ENCODE results near the gene HHEX.

Gene HHEX

GRCh38 chr10:92693534-92693893 lies 3.8 kb downstream of the HHEX start:
- no peak for DNase-seq (ENCODE audit: low read depth)

DNA sequence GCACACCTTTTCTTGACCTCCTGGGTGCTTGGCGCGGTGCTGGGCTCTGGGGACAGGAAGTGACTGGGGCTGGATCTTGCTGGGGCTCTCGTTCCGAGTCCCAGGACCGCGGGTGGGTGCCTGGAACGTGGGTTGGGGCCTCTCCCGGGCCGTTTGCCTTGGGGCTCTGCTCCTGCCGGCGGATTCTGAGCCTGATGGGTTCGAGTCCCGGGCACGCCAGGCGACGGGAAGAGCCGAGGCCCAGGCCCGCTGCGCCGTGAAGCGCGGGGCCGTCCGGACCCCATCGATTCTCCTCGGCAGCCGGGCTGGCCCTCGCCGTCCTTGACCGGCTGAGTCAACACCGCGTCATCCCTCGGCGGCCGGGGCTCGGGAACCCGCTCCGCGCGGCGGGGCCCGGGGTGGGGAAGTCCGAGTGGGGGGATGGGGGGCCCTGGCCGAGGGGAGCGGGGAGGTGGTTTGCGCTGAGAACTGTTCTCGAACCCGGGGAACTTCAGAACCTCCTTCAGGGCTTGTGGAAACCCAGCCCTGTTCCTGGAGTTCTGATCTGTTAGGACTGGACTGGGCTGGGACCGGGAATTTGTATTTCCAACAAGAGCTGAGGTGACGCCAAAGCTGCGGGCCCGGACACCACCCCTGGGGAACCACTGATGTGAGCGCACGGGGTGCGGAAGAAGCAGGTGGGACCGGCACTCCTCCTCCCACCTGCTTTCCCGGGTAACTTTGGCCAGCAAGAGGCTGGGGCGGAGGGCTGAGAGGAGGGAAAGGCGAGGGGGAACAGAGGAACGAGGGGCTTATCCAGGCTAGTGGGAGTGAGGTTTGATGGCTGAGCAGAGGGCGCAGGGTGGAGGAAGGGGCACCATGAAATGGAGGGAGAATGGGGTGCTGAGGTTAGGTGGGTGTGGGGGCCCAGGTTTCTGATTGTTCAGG lies 6.2 kb downstream of the HHEX start:
- DNase-seq (ENCODE audit: low read depth) = no peak

DNA sequence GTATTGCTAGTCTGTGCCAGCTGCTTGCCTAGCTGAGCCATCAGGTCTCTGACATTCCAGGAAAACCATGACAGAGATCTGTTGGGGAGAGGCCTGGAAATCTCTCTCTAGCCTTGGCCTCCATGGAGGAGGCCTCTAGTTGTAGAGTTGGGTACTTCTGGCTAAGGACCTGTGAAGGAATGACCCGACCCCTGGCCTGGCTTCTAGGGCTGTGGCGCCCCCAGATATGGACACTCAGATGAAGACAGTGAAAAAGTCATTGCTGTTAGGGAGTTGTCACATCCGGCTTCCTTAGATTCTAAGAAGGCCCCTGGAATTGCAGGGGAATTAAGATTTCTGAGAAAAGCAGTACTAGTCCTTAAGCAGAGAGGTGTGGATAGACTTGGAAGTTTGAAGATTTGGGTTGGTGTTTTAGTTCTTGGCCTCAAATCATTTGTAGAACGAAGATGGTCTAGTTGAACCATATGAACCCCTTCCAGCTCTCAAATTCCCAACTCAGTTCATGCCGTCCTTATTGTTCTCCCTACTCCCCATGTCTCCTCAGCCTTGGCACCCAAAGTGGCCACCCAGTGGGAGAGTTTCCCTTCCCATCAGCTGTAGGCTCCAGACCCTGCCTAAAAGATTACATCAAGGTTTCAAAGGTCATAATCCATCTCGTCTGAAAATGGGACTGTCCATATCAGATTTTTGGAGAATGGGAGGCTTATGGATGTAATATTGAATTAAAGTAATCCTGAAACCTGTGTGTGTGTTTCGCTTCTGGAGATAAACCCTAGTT lies 7.0 kb downstream of the HHEX start:
- DNase-seq (ENCODE audit: low read depth) = no peak

DNA sequence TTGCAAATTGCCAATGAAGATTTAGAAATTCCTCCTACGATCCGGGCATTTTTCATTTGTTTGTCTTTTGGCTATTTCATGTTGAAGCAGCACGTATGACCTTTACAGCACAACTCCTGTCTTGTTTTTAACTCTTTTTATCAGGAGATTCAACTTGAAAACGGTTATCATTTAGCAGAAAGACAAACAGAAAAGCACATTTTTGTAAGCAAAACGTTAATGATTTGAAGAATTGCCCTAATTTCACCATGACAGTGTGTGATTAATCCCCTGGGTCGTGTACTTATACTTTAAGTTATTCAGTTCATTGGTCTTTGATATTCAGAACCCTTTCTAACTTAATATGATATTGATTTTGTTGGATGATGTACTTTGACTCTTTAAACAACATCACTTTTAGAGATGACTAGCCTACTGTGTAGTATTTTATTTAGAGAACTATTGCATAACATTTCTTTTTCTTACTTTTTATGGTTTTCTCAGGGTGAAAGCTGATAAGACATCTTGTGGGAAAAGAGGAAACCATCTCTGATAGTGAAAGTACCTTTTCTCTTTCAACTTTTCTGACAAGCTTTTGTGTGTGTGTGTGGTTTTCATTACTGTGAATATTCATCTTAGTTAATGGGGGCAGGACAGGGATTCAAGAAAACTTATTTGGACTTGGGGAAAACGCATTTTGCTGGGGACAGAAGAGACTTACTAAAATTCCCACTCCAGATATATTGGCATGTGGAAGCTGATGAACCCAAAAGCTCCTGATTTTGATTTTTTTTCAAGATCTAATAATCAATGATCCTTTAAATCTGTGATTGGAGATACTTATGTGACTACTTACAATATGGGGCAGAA lies 8.1 kb downstream of the HHEX start:
- no peak for DNase-seq (ENCODE audit: low read depth)

- no peak for DNase-seq (ENCODE audit: low read depth)
Measured at GRCh38 chr10:92699193-92699517, 9.4 kb downstream of the HHEX start.

GRCh38 chr10:92699518-92700381 lies 10.0 kb downstream of the HHEX start:
- DNase-seq (ENCODE audit: low read depth) = no peak

- DNase-seq (ENCODE audit: low read depth) = no peak
Measured at GRCh38 chr10:92702301-92702916, 12.7 kb downstream of the HHEX start.

DNA sequence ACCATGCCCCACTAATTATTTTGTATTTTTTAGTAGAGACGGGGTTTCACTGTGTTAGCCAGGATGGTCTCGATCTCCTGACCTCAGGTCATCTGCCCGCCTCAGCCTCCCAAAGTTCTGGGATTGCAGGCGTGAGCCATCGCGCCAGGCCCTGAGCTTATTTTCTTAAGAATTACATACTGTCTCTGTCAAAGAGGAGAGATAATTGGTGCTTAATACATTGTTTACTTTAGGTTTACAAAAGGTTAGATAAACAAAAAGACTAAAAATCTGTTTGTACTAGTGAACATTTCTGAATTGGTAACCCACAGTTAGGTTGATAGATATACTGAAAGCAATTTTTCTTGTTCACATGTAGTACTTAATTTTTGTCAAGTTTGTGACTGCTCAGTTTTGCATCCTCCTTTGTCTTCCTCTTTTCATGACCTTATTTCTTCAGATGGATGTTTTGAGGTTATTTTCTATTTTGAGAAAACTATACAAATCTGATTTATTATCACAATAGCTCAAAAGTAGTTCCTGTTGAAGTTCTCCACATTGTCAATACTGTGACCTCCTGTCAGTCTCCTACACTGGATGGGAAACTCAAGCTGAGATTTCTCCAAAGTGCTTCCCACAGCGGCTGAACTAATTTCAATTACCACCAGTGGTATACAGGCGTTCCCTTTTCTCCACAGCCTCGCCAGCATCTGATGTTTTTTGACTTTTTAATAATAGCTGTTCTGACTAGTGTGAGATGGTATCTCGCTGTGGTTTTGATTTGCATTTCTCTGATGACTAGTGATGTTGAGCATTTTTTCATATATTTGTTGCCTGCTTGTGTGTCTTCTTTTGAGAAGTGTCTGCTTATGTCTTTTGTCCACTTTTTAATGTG lies 22.5 kb downstream of the HHEX start:
- DNase-seq (ENCODE audit: low read depth) = no peak

- DNase-seq (ENCODE audit: low read depth) = no peak
Measured at GRCh38 chr10:92714152-92714845, 24.5 kb downstream of the HHEX start.

DNA sequence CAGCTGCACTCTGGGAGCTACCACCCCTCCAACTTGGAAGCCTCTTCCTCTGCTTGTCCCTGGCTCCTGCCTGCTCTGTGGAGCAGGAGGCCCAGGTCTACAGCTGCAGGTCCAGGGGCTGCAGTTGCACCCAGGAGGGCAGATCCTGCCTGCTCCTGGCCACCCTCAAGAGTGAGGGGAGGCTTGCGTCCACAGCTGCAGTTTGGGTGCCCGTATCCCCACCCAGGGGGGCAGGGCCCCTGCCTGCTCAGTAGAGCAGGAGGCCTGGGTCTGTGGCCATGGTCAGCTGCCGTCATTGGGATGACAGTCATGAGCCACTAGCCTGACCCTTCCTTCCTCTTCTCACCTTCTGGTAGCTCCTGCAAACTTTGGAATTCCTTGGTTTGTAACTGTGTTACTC lies 25.1 kb downstream of the HHEX start:
- no peak for DNase-seq (ENCODE audit: low read depth)

GRCh38 chr10:92719991-92720830 lies 30.5 kb downstream of the HHEX start:
- no peak for DNase-seq (ENCODE audit: low read depth)

GRCh38 chr10:92720831-92721165 lies 31.0 kb downstream of the HHEX start:
- DNase-seq (ENCODE audit: low read depth) = no peak

DNA sequence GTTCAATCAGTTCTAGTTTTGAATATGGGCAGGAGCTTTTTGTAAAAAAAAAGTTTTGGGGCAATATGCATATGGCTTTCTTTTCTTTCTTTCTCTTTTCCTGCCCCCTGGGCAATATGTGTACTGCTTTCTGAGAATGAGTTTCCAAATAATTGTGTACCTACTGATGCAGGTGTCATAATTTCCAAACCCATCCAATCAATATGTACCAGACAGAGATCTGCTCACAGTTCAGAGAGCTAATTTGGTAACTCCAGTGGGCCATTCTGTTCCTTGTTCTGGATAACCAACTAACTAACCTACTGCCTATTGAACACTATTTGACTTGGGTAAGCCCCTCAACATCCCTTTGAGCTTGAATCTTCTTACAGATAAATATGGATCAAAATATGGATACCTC lies 32.6 kb downstream of the HHEX start:
- DNase-seq (ENCODE audit: low read depth) = no peak

- no peak for DNase-seq (ENCODE audit: low read depth)
Measured at GRCh38 chr10:92727141-92727540, 37.4 kb downstream of the HHEX start.

DNA sequence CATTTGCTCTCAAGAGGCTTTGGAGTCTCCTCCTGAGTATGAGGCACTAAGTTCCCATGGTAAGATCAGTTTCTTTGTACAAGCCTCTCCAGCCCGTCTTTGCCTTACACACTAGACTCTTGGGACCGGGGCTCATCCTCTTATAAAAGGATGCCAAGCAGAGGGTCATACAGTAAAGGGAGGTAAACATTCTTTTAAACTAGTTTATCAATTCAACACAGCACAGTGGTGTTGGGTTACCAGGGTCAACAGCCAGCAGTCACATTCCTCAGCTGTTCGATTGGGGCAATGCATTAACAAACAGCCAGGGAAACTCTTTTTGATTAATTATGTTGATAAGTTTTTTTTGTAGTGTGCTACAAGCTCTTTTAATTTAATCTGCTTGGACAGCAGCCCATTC lies 37.8 kb downstream of the HHEX start:
- DNase-seq (ENCODE audit: low read depth) = no peak

GRCh38 chr10:92729886-92730285 lies 40.1 kb downstream of the HHEX start:
- DNase-seq (ENCODE audit: low read depth) = no peak

DNA sequence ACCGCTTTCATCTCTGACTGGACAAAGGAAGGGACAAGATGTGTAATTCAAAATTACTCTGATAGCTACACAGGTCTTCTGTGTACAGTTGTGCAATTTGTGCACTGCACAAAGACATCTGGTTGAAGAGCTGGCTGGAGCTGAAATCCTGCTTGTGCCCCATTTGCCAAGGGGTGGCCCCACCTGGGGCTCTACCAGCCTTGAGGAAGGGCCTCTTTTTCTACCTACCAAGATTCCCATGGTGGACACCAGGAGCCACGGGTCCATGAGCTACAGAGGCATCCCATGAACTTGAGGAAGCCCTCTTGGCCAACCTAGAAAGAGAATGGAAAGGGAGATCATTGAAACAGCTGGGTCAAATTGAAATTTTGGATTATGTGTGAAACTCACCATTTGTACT lies 43.2 kb downstream of the HHEX start:
- DNase-seq (ENCODE audit: low read depth) = no peak

DNA sequence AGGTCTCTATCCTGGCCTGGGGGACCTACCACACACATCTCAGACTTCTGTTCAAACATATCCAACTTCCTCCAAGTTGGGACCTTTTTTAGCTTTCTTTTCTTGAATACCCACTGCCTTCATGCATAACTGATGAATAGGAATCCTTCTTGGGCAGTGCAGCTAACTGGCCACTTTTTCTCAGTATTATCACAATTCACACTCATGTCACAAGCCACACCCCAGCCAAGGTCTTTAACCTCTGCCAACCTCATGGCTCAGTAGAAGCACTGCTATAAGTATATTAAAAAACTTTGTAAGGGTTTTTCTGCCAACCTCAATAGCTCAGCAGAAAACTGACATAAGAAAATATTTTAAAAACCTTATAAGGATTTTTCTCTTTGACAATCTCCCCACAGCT lies 44.5 kb downstream of the HHEX start:
- no peak for DNase-seq (ENCODE audit: low read depth)

DNA sequence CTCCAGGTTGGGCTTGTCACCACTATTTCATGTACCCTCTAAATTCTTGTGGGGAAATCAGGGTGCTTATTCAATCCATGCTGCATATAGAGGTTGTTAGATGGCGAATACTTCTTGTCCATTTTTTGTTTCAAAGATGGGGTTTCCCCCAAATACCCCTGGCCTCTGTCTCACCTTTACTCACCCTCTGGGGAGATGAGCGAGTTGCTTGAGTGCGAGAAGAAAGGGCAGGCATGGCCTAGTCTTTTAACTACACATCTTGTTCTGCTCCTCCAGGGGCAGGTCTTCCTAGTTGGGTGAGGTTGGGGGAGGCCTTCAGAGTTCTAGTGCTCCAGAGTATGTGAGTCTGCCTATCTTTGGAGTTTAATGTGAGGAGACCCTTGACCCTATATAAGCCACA lies 46.2 kb downstream of the HHEX start:
- no peak for DNase-seq (ENCODE audit: low read depth)
